Activated T-helper 1 cell treated with anti-CD3 and anti-CD28 coated beads, Interleukin-12 subunit alpha, Interleukin-12 subunit beta, Interleukin-2, Interleukin-4 antibody, amounts not matched to agents 30 ng/mL and 10 ng/mL and 1 ng/mL, durations not matched to agents 14 hours and 24 hours and 36 hours (primary cell): ENCODE measurements around the gene BCAS3. TPM values are rescaled to one million over a fixed set of nuclear protein-coding genes. Genes with fewer than 3 reads are reported as not detected.
A peak's percentile ranks its signal among the peaks of the same experiment; 100 is the strongest.
"Not testable (repeated sequence)": the region's sequence is repeated elsewhere in the genome, so short reads cannot be mapped to it uniquely, and the experiment has no call there.

Experiments used
- DNase-seq: peaks from one replicate; pipeline ENCODE4 v3.0.0; 2021; ENCODE audit warnings: low spot score
- H3K27ac Mint-ChIP-seq: one replicate; pipeline ENCODE4 v1.8.0; 2021; ENCODE audit warnings: mild to moderate bottlenecking, mixed read lengths
- H3K27me3 Mint-ChIP-seq: one replicate; pipeline ENCODE4 v1.8.0; 2022; ENCODE audit warnings: mild to moderate bottlenecking, moderate library complexity, mixed read lengths; ENCODE audit not compliant: insufficient read depth
- H3K36me3 Mint-ChIP-seq: one replicate; pipeline ENCODE4 v1.8.0; 2021; ENCODE audit warnings: low read depth, mixed read lengths
- H3K4me1 Mint-ChIP-seq: one replicate; pipeline ENCODE4 v1.8.0; 2021; ENCODE audit warnings: low read depth, mixed read lengths
- H3K4me3 Mint-ChIP-seq: one replicate; pipeline ENCODE4 v1.8.0; 2021; ENCODE audit warnings: mild to moderate bottlenecking, moderate library complexity, mixed read lengths
- H3K9me3 Mint-ChIP-seq: one replicate; pipeline ENCODE4 v1.8.0; 2021; ENCODE audit warnings: mixed read lengths
- intact Hi-C: fragments of 100-400 bp; cut with micrococcal nuclease; formaldehyde crosslinking; loops from one replicate; pipeline ENCODE4 v1.15.1; 2024
- total RNA-seq: library from RNA; stranded (reverse); gene quantifications from 2 replicates; pipeline ENCODE4 v1.2.3, GENCODE V29; 2022

The BCAS3 gene
- total RNA-seq, 1 donor from 2014 or later = 8.3 TPM

DNA sequence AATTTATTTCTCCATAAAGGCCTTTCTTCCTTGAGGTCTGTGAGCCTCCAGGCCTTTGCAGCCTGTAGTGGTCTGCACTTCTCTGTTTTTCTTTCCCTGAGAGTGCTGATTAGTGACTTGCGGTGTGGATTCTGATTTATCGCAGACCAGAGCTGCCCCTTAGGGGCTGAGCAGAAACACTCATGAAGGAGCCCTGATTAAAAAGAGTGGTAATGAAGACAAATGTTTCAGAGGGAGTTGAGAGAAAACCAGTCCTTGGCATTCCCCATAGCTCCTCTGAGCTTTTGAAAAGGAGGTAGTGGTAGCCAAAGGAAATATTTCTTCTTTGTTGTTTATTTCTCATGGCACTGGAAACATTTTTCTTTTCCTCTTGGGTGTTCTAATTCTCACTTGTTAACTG lies 453.9 kb downstream of the BCAS3 start:
- peaks cover 6% of the 10 kb centered on the region for H3K27me3 Mint-ChIP-seq
- peaks cover 11% of the 10 kb centered on the region for H3K4me1 Mint-ChIP-seq
- intact Hi-C loops = no loop called here
- H3K9me3 Mint-ChIP-seq = no peaks in the 10 kb centered on the region
- DNase-seq = no peak
- no peaks in the 10 kb centered on the region for H3K36me3 Mint-ChIP-seq
- H3K27ac Mint-ChIP-seq = no peak overlapping the region
- no peak overlapping the region for H3K4me3 Mint-ChIP-seq

DNA sequence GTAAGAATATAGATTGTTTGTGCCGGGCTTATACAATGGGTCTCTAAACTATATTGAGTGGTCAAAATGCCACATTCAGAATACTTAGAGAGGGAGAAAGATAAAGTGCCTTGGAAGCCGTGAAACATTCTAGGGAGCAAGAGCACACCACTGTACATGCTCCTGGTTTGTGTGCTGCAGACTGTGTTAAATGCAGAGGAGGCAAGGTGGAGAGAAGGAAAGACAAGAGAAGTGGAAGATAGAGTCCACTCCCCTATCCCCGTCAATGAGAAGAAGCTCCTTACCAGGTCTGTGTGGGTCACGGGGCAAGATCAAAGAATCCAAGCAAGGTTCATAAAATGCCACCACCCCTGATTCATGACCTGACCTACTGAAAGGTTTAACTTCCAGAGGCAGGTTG lies 454.9 kb downstream of the BCAS3 start:
- Mint-ChIP-seq H3K4me1 (peaks cover 11% of the 10 kb centered on the region), H3K9me3 (no peaks in the 10 kb centered on the region), H3K27ac (no peak overlapping the region), H3K4me3 (no peak overlapping the region), H3K27me3 (peaks cover 6% of the 10 kb centered on the region), H3K36me3 (no peaks in the 10 kb centered on the region)
- no peak for DNase-seq
- intact Hi-C loops = no loop called here

DNA sequence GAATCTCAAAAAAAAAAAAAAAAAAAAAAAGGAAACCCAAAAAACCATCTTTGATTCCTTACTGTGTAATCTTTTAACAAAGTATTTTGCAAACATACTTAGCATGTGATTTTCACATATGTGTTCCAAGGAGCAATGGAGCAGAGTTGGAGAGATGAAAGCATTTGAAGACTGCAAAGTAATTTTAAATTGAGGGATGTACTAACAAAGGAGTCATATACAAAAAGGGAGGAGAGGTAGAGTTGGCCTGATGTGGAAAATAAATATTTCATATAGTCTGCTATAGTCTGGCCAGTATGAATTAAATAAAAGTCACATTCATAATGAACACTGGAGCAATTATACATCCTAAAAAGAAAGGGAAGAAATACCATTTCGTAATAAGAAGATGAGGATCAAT lies 456.2 kb downstream of the BCAS3 start:
- Mint-ChIP-seq H3K4me1 (peaks cover 14% of the 10 kb centered on the region), H3K9me3 (no peaks in the 10 kb centered on the region), H3K27me3 (peaks cover 6% of the 10 kb centered on the region), H3K4me3 (no peak overlapping the region), H3K36me3 (no peaks in the 10 kb centered on the region), H3K27ac (no peak overlapping the region)
- intact Hi-C loops = no loop called here
- DNase-seq = no peak

GRCh38 chr17:61134551-61135235 lies 457.0 kb downstream of the BCAS3 start:
- DNase-seq = no peak
- peaks cover 14% of the 10 kb centered on the region for H3K4me1 Mint-ChIP-seq
- H3K27ac Mint-ChIP-seq = no peak overlapping the region
- no peaks in the 10 kb centered on the region for H3K9me3 Mint-ChIP-seq
- intact Hi-C loops = no loop called here
- H3K36me3 Mint-ChIP-seq = no peaks in the 10 kb centered on the region
- H3K4me3 Mint-ChIP-seq = no peak overlapping the region
- H3K27me3 Mint-ChIP-seq = peaks cover 6% of the 10 kb centered on the region

DNA sequence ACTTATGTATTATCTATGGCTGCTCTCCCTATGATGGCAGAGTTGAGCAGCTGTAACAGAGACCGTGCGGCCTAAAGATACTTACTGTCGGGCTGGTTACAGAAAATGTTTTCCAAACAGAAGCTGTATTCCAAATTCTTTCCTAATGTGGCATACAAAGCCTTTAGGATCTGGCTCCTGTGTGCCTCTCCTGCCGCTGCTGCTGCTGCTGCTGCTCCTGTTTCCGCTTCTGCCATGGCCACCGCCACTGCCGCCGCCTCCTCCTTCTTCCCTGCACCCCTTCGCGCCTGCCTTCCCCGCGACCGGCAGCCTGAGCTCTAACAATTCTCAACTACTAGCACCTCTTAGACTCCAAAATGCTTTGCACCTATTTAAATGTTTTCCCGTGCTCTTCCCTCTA lies 458.1 kb downstream of the BCAS3 start:
- no peaks in the 10 kb centered on the region for H3K36me3 Mint-ChIP-seq

GRCh38 chr17:61136296-61136695 lies 458.6 kb downstream of the BCAS3 start:
- DNase-seq = no peak
- Mint-ChIP-seq H3K36me3 (no peaks in the 10 kb centered on the region), H3K9me3 (no peaks in the 10 kb centered on the region), H3K27me3 (peaks cover 3% of the 10 kb centered on the region), H3K4me3 (no peak overlapping the region), H3K27ac (no peak overlapping the region), H3K4me1 (peaks cover 15% of the 10 kb centered on the region)
- intact Hi-C loops = no loop called here

More for the DNA sequence above, 458.1 kb downstream of the BCAS3 start:
- intact Hi-C loops = no loop called here
- Mint-ChIP-seq H3K9me3 (no peaks in the 10 kb centered on the region), H3K4me1 (peaks cover 15% of the 10 kb centered on the region), H3K27ac (no peak overlapping the region), H3K27me3 (peaks cover 3% of the 10 kb centered on the region), H3K4me3 (no peak overlapping the region)
- DNase-seq = no peak

DNA sequence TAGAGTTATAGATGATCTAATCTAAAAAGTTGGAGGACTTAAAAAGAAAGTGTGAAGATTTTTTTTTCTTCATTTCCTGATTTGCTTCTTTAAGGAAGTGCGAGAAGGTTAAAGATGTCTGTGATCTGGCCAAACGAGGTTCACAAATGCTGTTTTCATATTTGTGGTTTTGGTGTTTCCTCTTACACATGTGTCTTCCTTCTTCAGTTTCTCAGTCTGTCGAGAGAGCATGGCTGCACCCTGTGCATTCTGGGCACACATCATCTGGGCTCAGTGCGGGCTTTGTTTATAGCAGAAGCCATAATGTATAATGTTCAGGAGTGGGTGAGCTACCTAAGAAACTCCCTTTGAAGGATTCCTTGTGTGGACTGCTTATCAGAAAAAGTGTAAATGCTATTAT lies 461.6 kb downstream of the BCAS3 start:
- H3K4me1 Mint-ChIP-seq = peaks cover 15% of the 10 kb centered on the region
- peak overlapping the region; percentile 21 for H3K4me3 Mint-ChIP-seq
- intact Hi-C loops = loop anchor here (1.0 to 2.0 kb wide), 2 partner anchors 82 kb away; no protein-coding TSS in a partner anchor
- no peaks in the 10 kb centered on the region for H3K27me3 Mint-ChIP-seq
- peak overlapping the region; percentile 20 for H3K27ac Mint-ChIP-seq
- DNase-seq = peak; percentile 52
- no peaks in the 10 kb centered on the region for H3K9me3 Mint-ChIP-seq
- H3K36me3 Mint-ChIP-seq = no peaks in the 10 kb centered on the region

DNA sequence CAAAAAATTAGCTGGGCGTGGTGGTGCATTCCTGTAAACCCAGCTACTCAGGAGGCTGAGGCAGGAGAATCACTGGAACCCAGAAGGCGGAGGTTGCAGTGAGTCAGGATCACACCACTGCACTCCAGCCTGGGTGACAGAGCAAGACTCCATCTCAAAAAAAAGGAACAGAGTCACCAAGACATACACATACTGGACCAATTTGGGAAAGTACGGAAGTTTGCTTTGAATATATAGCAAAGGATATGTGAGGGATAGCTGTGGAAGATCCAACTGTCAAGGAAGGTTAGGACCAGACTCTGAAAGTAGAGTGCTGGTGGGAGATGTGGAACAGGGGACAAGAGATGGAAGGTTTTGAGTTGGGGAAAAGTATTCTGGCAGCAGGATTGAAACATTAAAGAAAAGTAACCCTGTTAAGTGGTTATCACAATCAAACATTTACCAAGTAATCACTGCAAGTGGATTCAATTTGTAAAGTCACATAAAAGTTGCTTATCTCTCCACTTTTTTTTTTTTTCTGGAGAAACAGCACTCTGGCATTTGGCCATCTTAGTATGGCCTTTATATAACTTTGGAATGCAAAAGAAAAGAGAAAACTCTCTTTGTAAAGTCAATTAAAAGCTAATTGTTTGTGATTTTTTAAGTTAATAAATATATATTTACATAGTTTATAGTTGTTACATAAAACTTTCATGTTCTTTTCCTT lies 462.6 kb downstream of the BCAS3 start:
- peak overlapping the region; percentile 10 for H3K27ac Mint-ChIP-seq
- DNase-seq = no peak
- no peaks in the 10 kb centered on the region for H3K27me3 Mint-ChIP-seq
- peaks cover 18% of the 10 kb centered on the region for H3K4me1 Mint-ChIP-seq
- no peaks in the 10 kb centered on the region for H3K36me3 Mint-ChIP-seq
- intact Hi-C loops = no loop called here
- H3K9me3 Mint-ChIP-seq = no peaks in the 10 kb centered on the region
- H3K4me3 Mint-ChIP-seq = no peak overlapping the region

DNA sequence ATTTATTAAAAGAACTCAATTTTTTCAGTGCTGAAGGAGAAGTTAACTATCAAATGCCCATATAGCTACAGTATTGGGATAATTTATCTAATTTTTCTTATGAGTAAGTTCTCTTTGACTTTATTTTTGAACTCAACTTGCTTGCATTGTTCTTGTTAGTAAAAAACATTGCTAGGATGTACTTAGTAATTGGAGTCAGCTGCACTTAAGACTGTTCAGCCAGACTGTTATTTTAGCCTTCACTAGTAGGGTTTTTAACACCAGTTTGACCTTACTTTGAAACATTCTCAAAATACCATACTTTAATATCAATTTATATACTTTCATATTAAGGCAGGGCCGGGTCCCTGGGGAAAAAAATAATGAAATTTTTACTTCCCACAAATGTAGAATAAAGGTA lies 465.4 kb downstream of the BCAS3 start:
- no peak overlapping the region for H3K27ac Mint-ChIP-seq
- intact Hi-C loops = no loop called here
- H3K9me3 Mint-ChIP-seq = no peaks in the 10 kb centered on the region
- H3K4me3 Mint-ChIP-seq = no peak overlapping the region
- no peaks in the 10 kb centered on the region for H3K27me3 Mint-ChIP-seq
- no peaks in the 10 kb centered on the region for H3K36me3 Mint-ChIP-seq
- DNase-seq = no peak
- H3K4me1 Mint-ChIP-seq = peaks cover 20% of the 10 kb centered on the region

DNA sequence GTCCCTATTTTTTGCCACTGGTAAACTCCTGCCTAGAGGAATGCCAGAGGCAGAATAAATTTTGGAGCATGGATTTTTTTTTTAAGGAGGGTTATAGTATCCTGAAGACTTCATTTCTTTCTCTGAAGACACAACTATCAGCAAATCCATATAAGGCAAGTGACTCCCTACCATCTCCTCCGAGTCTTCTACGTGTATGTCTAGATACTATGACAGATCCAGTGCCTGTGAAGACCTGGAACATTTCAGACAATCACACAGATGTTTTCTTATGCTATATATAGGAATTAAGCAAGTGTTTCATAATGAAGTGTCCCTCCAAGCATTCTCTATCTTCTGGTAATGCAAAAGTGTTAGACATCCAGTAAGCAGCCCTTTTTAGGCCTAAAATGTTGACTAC lies 466.5 kb downstream of the BCAS3 start:
- H3K4me3 Mint-ChIP-seq = no peak overlapping the region
- no peaks in the 10 kb centered on the region for H3K9me3 Mint-ChIP-seq
- no peaks in the 10 kb centered on the region for H3K27me3 Mint-ChIP-seq
- no peak for DNase-seq
- intact Hi-C loops = no loop called here
- H3K27ac Mint-ChIP-seq = no peak overlapping the region
- no peaks in the 10 kb centered on the region for H3K36me3 Mint-ChIP-seq
- H3K4me1 Mint-ChIP-seq = peaks cover 11% of the 10 kb centered on the region

GRCh38 chr17:61144617-61145564 lies 467.2 kb downstream of the BCAS3 start:
- Mint-ChIP-seq H3K9me3 (no peaks in the 10 kb centered on the region), H3K27me3 (no peaks in the 10 kb centered on the region), H3K27ac (no peak overlapping the region), H3K4me1 (peaks cover 5% of the 10 kb centered on the region), H3K4me3 (no peak overlapping the region), H3K36me3 (no peaks in the 10 kb centered on the region)
- intact Hi-C loops = no loop called here
- DNase-seq = no peak

DNA sequence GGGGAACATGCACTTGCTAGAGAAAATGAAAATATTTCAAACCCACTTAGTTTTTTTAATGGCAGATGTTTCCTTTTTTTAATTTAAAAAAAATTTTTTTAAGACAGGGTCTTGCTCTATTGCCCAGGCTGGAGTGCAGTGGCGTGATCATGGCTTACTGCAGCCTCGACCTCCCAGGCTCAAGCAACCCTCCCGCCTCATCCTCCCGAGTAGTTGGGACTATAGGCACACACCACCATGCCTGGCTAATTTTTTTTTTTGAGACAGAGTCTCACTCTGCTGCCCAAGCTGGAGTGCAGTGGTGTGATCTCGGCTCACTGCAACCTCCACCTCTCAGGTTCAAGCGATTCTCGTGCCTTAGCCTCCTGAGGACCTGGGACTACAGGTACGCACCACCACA lies 469.2 kb downstream of the BCAS3 start:
- intact Hi-C loops, H3K27ac Mint-ChIP-seq, H3K4me1 Mint-ChIP-seq, DNase-seq, H3K4me3 Mint-ChIP-seq, H3K36me3 Mint-ChIP-seq, H3K9me3 Mint-ChIP-seq, H3K27me3 Mint-ChIP-seq: not testable (repeated sequence)
